DND-41 (cell line): ENCODE data around the gene RAPGEF1.

ENCODE experiments used
- ATAC-seq: fragments of 200-7000 bp; cut with Tn5 transposase; 3 replicates; pipeline ENCODE4 v1.9.1; 2021; ENCODE audit warnings: low read depth; ENCODE audit not compliant: insufficient read depth
- DNase-seq: peaks from one replicate; pipeline ENCODE4 v3.0.0-alpha.2; 2020
- H2AFZ ChIP-seq: 2 replicates; pipeline ENCODE4 v1.6.0; 2012; ENCODE audit warnings: low read depth, low read length
- H3K27ac ChIP-seq: 2 replicates; pipeline ENCODE4 v1.5.1; 2012; ENCODE audit warnings: low read length, inconsistent platforms
- H3K27me3 ChIP-seq: fragments of 200-600 bp; sonication (generic); 2 replicates; pipeline ENCODE4 v1.6.0; 2012; ENCODE audit warnings: low read length, mild to moderate bottlenecking, inconsistent platforms; ENCODE audit not compliant: insufficient read depth, poor library complexity
- H3K36me3 ChIP-seq: 2 replicates; pipeline ENCODE4 v1.5.1; 2012; ENCODE audit warnings: low read length, inconsistent platforms; ENCODE audit not compliant: insufficient read depth
- H3K4me1 ChIP-seq: 2 replicates; pipeline ENCODE4 v1.5.1; 2012; ENCODE audit warnings: mild to moderate bottlenecking, low read length; ENCODE audit not compliant: insufficient read depth
- H3K4me2 ChIP-seq: 2 replicates; pipeline ENCODE4 v1.6.0; 2012; ENCODE audit warnings: mild to moderate bottlenecking, moderate library complexity, low read length, inconsistent platforms; ENCODE audit not compliant: insufficient read depth
- H3K4me3 ChIP-seq, 2 experiments: fragments of 200-600 bp in 1 of 2; shearing (Covaris generic) in 1 of 2; 2 replicates each; pipeline ENCODE4 v1.5.1; 2012 to 2016; ENCODE audit warnings: inconsistent platforms in 2 of 2, low read length in 2 of 2, mild to moderate bottlenecking in 2 of 2, low read depth in 1 of 2, moderate library complexity in 1 of 2
- H3K79me2 ChIP-seq: 2 replicates; pipeline ENCODE4 v1.6.0; 2012; ENCODE audit warnings: low read length, inconsistent platforms; ENCODE audit not compliant: insufficient read depth
- H3K9ac ChIP-seq: 2 replicates; pipeline ENCODE4 v1.6.0; 2012; ENCODE audit warnings: low read depth, mild to moderate bottlenecking, inconsistent platforms, low read length, moderate library complexity
- H3K9me3 ChIP-seq: 2 replicates; pipeline ENCODE4 v1.5.1; 2012; ENCODE audit warnings: low read length, moderate library complexity, mild to moderate bottlenecking, inconsistent platforms; ENCODE audit not compliant: insufficient read depth, severe bottlenecking
- H4K20me1 ChIP-seq: 2 replicates; pipeline ENCODE4 v1.6.0; 2012; ENCODE audit warnings: low read length; ENCODE audit not compliant: insufficient read depth
- CTCF ChIP-seq: IDR thresholded peaks from 2 replicates; pipeline ENCODE4 v1.5.1; 2012; ENCODE audit warnings: borderline replicate concordance, low read length, moderate library complexity, mild to moderate bottlenecking; ENCODE audit not compliant: poor library complexity, severe bottlenecking; ENCODE audit errors: extremely low read depth
- EZH2 ChIP-seq: IDR thresholded peaks from 3 replicates; pipeline ENCODE4 v1.6.1; 2012; ENCODE audit warnings: borderline replicate concordance, low read depth, mild to moderate bottlenecking, moderate library complexity, low read length, inconsistent platforms; ENCODE audit not compliant: severe bottlenecking

Gene RAPGEF1

DNA sequence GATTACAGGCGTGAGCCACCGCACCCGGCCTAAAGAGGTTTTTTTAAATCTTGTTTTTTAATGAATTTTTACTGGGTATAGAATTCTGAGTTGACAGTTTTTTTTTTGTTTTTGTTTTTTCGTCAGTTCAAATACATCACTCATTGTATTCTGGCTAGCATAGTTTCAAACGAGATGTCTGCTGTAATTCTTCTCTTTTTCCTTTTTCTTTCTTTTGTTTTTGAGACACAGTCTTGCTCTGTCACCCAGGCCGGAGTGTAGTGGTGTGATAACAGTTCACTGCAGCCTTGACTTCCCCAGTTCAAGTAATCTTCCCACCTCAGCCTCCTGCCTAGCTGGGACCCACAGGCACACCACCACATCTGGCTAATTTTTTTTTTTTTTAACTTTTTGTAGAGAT, 196.7 kb downstream of the RAPGEF1 start:
- Histone ChIP-seq H3K36me3 (no peaks in the 10 kb centered on the region), H3K4me2 (no peak overlapping the region), H3K79me2 (no peaks in the 10 kb centered on the region), H3K4me1 (peaks cover 7% of the 10 kb centered on the region; the same call in 1 of the 2 replicates), H3K27me3 (no peaks in the 10 kb centered on the region), H3K9ac (no peak overlapping the region), H3K4me3 (no peak overlapping the region), H3K27ac (no peak overlapping the region), H4K20me1 (no peaks in the 10 kb centered on the region), H2AFZ (no peak overlapping the region), H3K9me3 (peaks cover 6% of the 10 kb centered on the region)
- no peak for TF ChIP-seq EZH2
- TF ChIP-seq CTCF = no peak
- ATAC-seq (no peak), DNase-seq (no peak)

GRCh38 chr9:131539223-131539923, 200.5 kb downstream of the RAPGEF1 start:
- Histone ChIP-seq H4K20me1 (no peaks in the 10 kb centered on the region), H3K27me3 (no peaks in the 10 kb centered on the region), H3K4me3 (no peak overlapping the region), H3K79me2 (no peaks in the 10 kb centered on the region), H3K4me1 (peaks cover 17% of the 10 kb centered on the region), H3K27ac (no peak overlapping the region), H3K9ac (no peak overlapping the region), H2AFZ (no peak overlapping the region), H3K9me3 (peaks cover 6% of the 10 kb centered on the region), H3K4me2 (no peak overlapping the region), H3K36me3 (no peaks in the 10 kb centered on the region)
- ATAC-seq (peak; percentile 72), DNase-seq (peak; percentile 44)
- no peak for TF ChIP-seq CTCF
- no peak for TF ChIP-seq EZH2

DNA sequence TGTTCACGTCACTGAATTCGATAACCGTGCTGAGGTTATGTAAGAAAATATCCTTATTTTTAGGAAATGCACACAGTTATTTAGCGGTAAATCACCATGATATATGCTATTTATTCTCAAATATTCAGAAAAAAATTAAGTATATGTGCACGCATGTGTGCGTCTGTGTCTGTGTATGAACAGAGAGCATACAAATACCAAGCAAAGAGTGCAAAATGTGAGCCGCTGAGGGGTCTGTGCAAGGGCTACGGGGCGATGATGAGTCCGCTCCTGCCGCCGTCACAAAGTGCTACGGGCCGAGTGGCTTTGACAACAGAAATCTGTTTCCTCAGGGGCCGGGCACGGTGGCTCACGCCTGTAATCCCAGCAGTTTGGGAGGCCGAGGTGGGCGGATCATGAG, 201.9 kb downstream of the RAPGEF1 start:
- no peak for ATAC-seq
- Histone ChIP-seq H3K4me3 (no peak overlapping the region), H3K9ac (no peak overlapping the region), H3K36me3 (no peaks in the 10 kb centered on the region), H3K27me3 (no peaks in the 10 kb centered on the region), H2AFZ (no peak overlapping the region), H3K79me2 (no peaks in the 10 kb centered on the region), H4K20me1 (no peaks in the 10 kb centered on the region), H3K4me2 (no peak overlapping the region), H3K4me1 (peaks cover 18% of the 10 kb centered on the region), H3K9me3 (no peaks in the 10 kb centered on the region), H3K27ac (no peak overlapping the region)
- no peak for DNase-seq
- TF ChIP-seq CTCF (no peak), EZH2 (no peak)
